HG02970 (cell line): ENCODE data around the gene TCTA.

Source experiments
- ATAC-seq: cut with Tn5 transposase; IDR thresholded peaks from one replicate; pipeline ENCODE4 v1.9.1; 2021; ENCODE audit warnings: mild to moderate bottlenecking, moderate library complexity, moderate number of reproducible peaks; ENCODE audit not compliant: unreplicated experiment, low FRiP score

TCTA gene

DNA sequence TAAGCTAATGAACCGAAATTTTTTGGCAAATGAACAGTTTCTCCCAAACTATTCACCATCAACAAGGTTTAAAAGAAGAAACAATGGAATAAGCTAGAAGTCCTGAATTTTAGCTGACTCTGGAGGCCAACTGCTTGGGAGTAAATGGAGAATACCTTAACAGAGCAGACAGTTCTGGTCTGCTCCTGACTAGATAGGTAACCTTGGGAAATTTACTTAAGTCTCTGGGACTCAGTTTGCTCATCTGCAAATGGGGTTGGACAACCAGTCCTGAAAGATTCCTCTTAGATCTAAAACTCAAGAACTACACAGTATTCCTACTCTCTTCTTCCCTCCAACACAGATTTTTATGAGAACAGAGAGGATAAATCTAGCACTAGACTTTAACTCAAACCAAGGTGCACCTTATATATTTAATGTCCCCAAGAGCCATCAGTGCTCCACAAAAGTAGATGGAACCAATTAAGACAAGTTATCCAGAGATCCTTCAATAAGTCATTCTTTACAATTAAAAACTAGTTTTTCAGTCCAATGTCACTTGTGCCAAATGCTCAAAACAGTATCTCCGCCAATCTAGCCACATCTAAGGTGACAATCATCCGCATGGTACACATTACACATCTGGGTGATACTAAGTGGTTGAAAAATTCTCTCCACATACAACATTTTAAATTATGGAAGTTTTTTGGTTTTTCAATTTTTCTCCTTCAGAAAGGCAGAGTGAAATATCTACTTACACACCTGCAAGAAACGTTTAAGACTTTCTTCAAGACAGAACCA lies 2.0 kb upstream of the TCTA start:
- no peak for ATAC-seq

DNA sequence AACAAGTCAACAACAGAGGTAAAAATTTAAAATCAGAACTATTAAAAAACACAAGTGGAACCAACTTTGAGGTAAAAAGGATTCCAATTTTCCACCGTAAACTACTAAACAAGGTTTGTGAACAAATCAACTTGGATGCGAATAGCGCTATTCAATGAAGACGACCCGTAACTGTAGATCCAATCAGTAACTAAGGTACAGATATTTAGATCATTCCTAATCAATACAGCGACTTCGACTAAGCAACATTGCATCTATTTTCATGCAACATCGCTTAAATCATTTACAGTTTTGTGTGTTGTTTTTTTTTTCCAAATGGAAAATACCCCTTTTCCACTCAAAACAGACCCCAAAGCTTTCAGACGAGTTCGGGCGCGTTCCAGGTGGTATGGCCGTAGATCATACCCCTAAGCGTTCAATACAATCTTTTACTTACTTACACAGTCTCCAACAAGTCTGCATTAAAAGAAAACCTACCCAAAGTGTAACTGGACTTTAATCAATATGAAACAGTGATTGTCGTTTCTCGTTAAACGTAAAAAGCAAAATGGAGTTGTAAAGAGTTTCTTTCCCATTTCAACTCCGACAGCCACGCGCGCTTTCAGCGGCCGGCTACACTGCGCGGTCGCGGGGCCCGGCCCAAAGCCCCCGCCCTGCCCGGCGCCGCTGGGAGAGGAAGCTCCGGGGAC lies 1.2 kb upstream of the TCTA start:
- ATAC-seq: no peak

DNA sequence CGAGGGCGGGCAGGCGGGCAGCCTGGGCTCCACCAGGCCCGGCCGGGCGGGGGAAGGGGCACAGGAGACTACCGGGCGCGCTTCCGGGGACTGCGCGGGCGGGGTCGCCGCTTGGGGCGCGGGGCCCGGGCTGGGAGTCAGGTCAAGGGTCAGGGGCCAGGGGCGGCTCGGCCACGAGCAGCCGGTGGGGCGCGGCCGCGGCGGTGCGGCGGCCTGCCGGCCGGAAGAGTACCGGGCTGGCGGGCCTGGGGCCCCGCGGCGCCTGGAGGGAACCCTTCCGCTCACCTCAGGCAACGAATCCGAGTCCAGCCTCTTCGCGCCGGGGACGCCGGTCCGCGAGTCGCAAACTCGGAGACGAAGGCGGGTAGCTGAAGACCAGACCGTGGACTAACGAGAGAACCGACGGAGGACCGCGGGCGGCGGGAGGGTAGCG lies 672 bp upstream of the TCTA start:
- ATAC-seq: peak; percentile 40

DNA sequence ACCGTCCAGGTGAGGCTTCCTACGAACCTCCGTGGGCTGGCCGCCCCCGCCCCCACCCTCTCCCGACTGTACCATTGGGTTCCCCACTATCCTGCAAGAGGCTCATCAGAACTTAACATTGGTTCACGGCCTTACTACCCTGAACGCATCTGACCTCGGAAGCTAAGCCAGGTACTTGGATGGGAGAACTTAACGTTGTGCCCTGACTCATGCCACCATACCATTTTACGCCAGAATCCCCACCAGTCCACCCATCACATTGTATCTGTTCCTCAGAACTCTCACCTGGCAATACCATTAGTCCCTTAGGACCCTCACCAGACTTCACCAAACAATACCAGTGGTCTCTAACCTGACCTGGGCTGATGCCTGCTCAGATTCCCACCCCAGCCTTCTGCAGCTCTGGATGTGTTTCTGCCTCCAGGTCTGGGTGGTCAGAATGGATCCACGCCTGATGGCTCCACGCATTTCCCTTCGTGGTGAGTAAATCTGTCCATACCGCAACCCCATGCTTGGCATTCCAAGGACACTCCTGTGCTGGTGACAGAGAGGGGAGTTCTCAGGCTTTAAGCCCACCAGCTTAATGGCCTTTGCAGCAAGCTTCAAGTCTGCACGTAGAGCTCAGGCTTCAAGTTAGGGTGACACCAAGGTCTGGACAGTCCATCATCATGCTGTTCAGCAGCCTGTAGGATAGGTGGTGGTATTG lies 562 bp downstream of the TCTA start:
- no peak for ATAC-seq

DNA sequence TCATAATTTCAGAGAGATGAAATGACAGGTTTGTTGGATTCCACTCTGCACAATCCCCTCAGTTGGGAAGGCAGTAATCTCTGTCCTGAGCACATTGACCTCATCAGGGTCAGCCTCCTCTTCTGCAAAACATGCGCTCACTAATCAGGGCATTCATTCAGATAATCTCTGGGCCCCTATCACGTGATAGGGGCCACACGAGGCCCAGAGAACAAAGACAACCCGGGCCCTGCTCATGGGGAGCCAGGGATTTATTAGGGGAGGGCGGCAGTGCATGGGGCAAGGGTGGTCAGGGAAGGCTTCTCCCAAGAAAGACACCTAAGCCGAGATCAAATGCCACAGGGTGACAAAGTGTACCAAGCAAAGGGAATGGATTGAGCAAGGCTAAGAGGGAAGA lies 1.1 kb downstream of the TCTA start:
- ATAC-seq: no peak

DNA sequence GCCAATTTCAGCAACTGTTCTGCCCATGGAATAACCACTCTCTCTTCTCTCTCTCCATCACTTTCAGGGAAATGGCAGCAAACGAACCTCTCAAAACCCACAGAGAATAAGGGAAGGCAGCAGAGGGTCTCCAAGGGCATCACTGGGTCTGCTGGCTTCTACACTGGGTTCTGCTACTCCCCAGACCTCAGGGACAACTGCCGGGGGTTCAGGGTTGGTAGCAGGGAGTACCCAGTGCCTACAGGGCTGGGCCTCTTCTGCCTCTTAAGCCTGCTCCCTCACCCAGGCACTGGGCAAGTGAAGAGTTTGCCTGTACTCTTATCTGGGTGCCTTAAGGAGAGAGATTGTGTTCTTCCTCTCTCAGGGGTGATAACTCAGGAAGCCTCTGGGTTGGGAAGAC lies 2.5 kb downstream of the TCTA start:
- ATAC-seq: no peak

DNA sequence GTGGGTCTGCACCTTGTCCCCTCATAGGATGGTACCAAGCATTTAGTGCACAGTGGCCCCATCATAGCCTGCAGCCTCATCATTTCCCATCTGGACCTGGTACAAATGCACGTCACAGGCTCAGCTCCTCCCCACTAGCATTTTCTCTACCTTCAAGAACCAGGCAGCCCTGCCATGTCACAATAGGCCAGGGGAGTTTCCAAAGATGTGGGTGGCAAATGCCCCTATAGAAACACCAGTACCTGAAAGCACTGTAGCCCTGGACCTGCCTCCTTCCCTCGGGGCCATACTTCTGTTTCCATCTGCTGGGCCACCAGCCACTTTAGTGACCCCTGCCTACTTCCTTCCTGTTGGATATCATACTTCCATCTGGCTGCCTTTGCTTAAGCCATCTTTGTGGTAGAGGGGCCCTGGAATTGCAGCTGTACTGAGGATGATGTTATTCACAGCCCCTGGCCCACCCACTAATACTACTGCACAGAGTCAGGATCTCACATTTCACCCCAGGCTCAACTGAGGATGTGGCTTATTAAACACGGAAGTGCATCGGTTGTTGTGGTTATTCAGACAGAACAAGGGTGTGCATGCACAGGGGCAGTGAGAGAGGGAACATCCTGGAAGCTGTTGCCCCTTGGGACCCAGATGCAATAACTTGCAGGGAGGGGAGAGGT lies 3.8 kb downstream of the TCTA start:
- no peak for ATAC-seq

DNA sequence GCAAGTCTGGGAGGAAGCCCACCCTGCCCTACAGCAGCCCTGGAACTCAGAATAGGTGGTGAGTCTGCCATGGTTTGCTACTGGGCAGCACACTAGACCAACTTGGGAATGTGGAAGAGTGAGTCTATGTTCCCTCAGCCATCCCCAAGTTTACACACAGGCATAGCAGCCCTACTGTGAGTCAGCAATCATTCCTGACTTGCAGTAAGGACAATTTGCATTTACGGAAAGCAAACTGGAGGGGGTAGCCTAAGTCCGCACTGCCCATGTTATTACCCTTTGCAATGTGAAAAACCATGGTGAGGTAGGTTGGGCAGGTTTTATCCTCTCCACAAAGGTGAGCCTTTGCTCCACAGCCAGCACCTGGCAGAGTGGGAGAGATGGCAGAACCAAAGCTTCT lies 4.6 kb downstream of the TCTA start:
- no peak for ATAC-seq

DNA sequence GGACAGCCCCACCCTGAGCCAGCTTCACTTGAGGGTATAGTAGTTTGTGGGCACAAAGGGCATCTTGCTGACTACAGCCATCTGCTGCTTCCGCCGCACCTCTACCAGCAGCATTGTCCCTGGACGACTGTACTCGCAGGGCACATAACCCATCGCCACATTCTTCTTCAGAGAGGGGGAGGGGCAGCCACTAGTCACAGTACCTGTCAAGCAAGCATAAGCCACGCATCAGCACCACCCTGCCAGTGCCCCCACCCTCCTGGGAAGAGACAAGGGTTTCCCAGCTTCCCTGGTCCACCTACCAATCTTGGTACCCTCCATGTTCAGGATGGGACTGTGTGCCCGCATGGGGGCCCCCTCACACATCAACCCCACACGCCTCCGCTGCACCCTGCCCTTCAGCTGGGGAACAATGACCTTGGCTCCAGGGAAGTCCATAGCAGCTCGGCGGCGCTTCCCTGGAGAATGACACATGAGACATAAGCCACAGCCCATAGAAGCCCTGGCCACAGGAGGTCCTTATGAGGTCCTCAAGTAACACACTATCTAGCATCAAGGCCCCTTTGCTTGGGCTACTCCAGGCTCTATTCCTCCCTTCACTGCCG lies 5.4 kb downstream of the TCTA start:
- ATAC-seq: no peak

DNA sequence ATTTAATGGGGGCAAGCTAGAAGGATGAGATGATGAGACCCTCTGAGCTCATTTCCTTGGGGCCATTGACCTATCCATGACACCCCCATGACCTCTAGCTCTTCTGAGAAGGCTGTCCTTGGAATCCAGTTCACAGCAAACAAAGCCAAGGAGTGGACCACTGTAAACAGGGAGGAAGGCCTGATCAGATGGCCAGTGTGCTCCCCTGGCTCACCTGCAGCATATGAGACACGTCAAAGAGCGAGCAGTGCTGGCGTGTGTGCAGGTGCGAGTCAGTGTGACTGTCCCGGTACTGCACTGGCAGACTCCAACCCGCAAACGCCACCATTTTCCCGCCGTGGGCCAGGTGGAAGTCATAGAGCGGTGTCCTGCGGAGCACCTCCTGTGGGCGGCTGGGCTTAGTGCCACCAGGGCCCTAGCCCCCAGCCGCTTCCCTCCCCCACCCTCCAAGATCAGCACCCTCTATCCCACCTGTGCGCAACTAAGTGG lies 9.7 kb downstream of the TCTA start:
- ATAC-seq: no peak

DNA sequence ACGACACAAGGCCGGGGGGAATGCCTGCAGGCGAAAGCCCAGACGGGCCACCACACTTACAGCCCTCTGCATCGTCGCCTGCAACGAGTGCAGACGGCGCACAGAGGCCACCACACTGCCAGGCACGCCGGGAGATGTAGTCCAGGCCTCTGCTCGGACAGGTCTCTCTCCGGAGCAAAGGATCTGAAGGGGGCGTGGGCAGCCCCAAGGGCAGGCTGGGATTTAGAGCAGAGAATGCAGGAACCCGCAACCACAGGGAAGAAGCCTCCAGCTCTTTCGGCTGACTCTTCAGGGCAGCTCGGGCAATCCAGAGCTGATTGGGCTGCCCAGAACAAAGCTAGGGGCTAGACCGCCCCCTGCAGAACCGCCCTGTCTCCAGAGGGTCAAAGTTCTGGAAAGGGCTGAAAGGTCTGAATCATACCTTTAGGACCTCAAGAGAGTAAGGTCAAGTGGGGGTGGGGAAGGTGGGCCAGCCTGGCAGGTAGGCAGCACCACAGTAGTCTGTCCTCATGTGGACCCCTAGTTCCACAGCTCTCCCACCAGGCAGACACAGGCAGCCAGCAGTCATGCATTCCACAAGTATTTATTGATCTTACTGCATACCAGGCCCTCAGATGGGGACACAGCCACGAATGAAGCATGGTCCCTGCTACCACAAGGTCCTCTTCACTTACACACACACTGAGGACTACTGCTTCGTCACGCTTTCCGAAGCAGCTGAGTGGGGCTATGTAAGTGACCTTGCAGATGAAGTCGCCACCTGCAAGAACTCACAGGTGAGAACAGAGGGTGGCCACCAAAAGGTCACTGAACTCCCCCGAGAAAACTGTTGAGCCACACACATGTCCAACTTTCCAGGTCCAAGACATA lies 10.4 kb downstream of the TCTA start, which contains the start of gene AMT:
AMT (minus strand) TSS at position 95 of the 870 bp plus-strand sequence; CDS start at position 72, 23 bp downstream.
- ATAC-seq: no peak

DNA sequence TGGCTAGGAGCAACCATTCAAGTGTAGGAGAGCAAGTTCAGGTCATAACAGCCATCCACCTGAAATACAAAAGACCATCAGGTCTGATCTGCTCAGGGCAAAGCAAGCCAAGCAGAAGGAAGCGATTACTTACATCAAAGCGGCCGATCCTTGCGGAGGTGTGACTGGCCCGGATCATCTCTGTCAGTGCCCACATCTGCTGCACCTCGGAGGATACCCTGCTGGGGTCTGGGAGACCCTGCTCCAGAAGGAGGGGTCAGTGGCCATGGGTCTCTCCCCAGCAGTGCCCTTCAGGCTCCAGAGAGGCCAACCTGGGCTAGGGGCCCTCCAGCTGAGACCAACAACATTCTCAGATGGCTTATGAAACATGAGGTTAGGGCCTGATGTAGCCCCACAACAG lies 12.6 kb downstream of the TCTA start:
- no peak for ATAC-seq

DNA sequence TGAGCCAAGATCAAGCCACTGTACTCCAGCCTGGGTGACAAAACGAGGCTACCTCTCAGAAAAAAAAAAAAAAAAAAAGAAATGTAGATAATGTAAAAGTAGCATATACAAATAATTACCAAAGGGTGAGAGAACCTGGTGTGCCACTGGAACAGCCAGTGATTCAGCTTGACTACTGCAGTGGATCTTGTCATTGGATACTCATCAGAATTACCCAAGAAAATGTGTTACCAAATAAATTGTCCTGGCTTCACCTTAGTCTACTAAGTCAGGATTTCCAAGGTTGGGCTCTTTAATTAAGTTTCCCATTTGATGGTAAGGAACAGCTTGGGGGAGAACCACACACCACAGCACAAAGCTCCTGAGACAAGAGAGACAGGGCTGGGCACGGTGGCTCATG lies 15.4 kb downstream of the TCTA start:
- ATAC-seq: no peak

DNA sequence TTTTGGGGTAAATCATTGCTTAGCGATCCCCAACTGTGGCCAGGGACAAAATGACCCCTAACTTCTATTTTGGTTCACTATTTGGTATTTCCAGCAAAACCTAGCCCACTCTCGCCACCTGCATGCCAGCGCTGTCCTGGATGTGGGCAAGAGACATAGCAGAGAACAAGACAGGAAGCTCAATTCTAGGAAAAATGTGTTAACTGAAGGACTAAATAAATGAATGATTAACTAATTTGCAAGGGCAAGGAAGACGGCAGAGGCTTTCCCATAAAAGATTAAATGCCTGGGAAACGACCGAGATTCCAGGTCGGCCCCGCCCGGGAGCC lies 16.5 kb downstream of the TCTA start:
- ATAC-seq: no peak

DNA sequence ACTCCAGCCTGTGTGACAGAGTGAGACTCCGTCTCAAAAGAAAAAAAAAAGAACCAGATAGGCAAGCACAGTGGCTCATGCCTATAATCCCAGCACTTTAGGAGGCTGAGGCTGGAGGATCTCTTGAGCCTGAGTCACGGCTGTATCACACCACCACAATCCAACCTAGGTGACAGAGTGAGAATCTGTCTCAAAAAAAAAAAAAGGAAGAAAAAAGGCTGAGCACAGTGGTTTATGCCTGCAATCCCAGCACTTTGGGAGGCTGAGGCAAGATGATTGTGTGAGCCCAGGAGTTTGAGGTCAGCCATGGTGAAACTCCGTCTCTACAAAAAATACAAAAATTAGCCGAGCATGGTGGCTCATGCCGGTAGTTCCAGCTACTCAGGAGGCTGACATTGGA lies 22.5 kb downstream of the TCTA start:
- ATAC-seq: no peak

DNA sequence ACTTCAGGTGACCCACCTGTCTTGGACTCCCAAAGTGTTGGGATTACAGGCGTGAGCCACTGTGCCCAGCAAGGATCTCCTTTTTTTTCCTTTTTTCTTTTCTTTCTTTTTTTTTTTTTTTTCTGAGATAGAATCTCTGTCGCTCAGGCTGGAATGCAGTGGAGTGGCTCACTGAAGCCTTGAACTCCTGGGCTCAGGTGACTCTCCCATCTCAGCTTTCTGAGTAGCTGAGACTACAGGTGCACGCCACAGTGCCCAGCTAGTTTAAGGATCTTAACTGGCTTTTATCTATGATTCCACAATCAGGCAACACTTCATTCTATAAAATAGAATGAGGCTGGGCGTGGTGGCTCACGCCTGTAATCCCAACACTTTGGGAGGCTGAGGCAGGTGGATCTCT lies 33.2 kb downstream of the TCTA start:
- ATAC-seq: no peak

DNA sequence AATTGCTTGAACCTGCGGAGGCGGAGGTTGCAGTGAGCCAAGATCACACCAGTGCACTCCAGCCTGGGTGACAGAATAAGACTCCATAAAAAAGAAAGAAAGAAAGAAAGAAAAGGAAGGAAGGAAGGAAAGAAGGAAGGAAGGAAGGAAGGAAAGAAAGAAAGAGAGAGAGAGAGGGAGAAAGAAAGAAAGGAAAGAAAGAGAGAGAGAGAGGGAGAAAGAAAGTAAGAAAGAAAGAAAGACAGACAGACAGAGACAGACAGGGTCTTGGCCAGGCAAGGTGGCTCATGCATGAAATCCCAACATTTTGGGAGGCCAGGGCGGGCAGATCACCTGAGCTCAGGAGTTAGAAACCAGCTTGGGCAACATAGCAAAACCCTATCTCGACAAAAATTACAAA lies 41.4 kb downstream of the TCTA start:
- no peak for ATAC-seq

DNA sequence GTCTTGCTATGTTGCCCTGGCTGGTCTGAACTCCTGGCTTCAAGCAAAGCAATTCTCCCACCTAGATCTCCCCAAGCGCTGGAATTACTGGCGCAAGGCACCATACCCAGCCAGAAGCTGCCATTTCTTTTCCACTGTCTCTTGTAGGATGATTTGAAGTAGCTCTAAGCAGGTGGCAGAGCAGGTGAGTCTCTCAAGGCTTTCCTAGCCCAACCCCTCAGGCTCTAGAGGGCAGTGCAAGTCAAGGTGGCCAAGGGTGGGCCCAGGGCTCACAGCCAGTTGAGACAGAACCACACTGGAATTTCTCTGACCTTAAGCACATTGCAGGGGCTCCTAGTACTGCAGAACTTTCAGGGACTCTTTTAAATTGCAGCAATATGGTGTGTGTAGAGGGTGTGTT lies 42.2 kb downstream of the TCTA start:
- no peak for ATAC-seq

DNA sequence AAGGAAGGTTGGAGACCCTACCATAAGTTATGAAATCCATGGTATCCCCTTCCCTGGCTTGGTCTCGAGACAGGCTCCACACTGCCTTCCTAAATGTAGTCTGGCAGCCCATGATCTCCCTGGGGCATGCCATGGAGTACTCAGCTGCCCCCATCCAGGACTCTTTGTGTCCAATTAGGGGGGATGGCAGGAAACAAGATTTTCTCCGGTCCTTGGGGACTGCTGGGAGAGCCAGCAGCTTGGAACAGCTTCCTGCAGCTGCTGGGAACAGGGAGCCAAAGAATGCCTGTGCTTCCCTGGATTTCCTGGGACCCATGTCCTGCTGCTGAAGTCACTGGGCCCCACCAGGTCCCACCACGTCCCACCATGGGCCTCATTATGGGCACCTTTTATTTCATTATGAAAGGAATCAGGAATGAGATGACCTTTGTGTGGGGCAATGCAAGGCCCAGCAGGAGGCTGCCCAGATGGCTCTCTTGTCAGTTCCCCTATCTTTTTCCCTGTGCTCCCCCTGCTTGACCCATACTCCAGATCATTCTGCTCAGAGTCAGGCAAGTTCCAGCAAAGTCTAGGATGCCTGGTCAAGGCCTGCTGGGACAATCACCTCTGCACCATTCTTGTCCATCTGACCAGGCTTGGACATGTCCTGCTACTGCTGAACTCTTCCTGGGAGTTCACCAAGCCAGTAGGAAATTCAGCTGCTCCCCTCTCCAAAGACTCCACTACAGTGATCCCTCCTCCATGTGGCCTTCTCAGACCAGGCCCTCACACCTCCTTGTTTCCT lies 42.9 kb downstream of the TCTA start:
- no peak for ATAC-seq
